Smooth muscle cell (in vitro differentiated cells): ENCODE data around the gene LMAN2L. TPM values are rescaled to one million over a fixed set of nuclear protein-coding genes. Genes with fewer than 3 reads are reported as not detected.

Experiments used
- DNase-seq: peaks from one replicate; lab custom pipeline; 2025; ENCODE audit not compliant: unreplicated experiment; lab: John Stamatoyannopoulos, UW
- H2AFZ ChIP-seq: fragments of 200-600 bp; sonication (generic); 2 replicates; pipeline ENCODE4 v1.6.0; 2016; ENCODE audit warnings: antibody characterized with exemption, low read depth, mild to moderate bottlenecking
- H3F3A ChIP-seq: fragments of 200-600 bp; sonication (generic); 2 replicates; pipeline ENCODE4 v1.6.0; 2017; ENCODE audit warnings: antibody characterized with exemption, low read depth
- H3K27ac ChIP-seq: fragments of 200-600 bp; sonication (generic); 2 replicates; pipeline ENCODE4 v1.5.1; 2016; ENCODE audit warnings: low read depth, mild to moderate bottlenecking
- H3K27me3 ChIP-seq: fragments of 200-600 bp; sonication (generic); 2 replicates; pipeline ENCODE4 v1.6.1; 2016; ENCODE audit warnings: low read depth, mild to moderate bottlenecking
- H3K36me3 ChIP-seq: fragments of 200-600 bp; sonication (generic); 2 replicates; pipeline ENCODE4 v1.5.1; 2016; ENCODE audit warnings: low read depth
- H3K4me1 ChIP-seq: fragments of 200-600 bp; sonication (generic); 2 replicates; pipeline ENCODE4 v1.5.1; 2016; ENCODE audit warnings: low read depth
- H3K4me2 ChIP-seq: fragments of 200-600 bp; sonication (generic); 2 replicates; pipeline ENCODE4 v1.6.0; 2016; ENCODE audit warnings: mild to moderate bottlenecking
- H3K4me3 ChIP-seq: fragments of 200-600 bp; sonication (generic); 2 replicates; pipeline ENCODE4 v1.5.1; 2016; ENCODE audit warnings: mild to moderate bottlenecking
- H3K79me2 ChIP-seq: fragments of 200-600 bp; sonication (generic); 2 replicates; pipeline ENCODE4 v1.6.0; 2016; ENCODE audit warnings: low read depth, mild to moderate bottlenecking
- H3K9ac ChIP-seq: fragments of 200-600 bp; sonication (generic); 2 replicates; pipeline ENCODE4 v1.6.0; 2016; ENCODE audit warnings: low read depth
- H3K9me3 ChIP-seq: fragments of 200-600 bp; sonication (generic); replicated peaks from 2 replicates; pipeline ENCODE4 v1.5.1; 2016; ENCODE audit warnings: low read depth
- H4K20me1 ChIP-seq: fragments of 200-600 bp; sonication (generic); 2 replicates; pipeline ENCODE4 v1.6.0; 2016; ENCODE audit warnings: low read depth
- CTCF ChIP-seq: fragments of 200-600 bp; sonication (generic); IDR thresholded peaks from 2 replicates; pipeline ENCODE4 v1.5.1; 2017; ENCODE audit warnings: borderline replicate concordance, mild to moderate bottlenecking, antibody characterized with exemption; ENCODE audit not compliant: insufficient read depth, poor library complexity, severe bottlenecking
- WGBS: methylation state at CpG from one replicate; pipeline ENCODE4 v1.1.7; 2016; ENCODE audit warnings: low lambda C conversion rate; 5-methylcytosine and 5-hydroxymethylcytosine counted together
- polyA plus RNA-seq: library from polyadenylated mRNA; unstranded; fragments of >200 nt; fragmentation: Nextera tagmentation; extraction: Ambion mirVana; gene quantifications from 2 replicates; pipeline ENCODE4 v1.2.1, GENCODE V29; 2016
- total RNA-seq: library from RNA; depleted of rRNA; stranded (reverse); fragments of >200 nt; gene quantifications from 2 replicates; pipeline ENCODE4 v1.2.3, GENCODE V29; 2014

The LMAN2L gene
- total and polyA plus RNA-seq, 2 experiments from 2014 or later = 26.2 to 32.9 TPM

GRCh38 chr2:96772903-96773671 is 33.2 kb upstream of the LMAN2L start:
- Histone ChIP-seq H4K20me1 (peaks cover 17% of the 10 kb centered on the region), H3K4me2 (no peak overlapping the region), H3K36me3 (no peaks in the 10 kb centered on the region), H3K79me2 (peaks cover 3% of the 10 kb centered on the region), H3K9me3 (no peaks in the 10 kb centered on the region), H3F3A (no peaks in the 10 kb centered on the region), H3K9ac (no peak overlapping the region), H3K27me3 (no peaks in the 10 kb centered on the region), H3K4me1 (no peaks in the 10 kb centered on the region), H2AFZ (no peak overlapping the region), H3K27ac (no peak overlapping the region), H3K4me3 (no peak overlapping the region)
- no peak for TF ChIP-seq CTCF
- 97% methylated on average over 12 of the region's 12 CpGs for WGBS
- no peak for DNase-seq

- 91% methylated on average over 20 of the region's 20 CpGs for WGBS
Observed at GRCh38 chr2:96771796-96772618, 32.1 kb upstream of the LMAN2L start.

GRCh38 chr2:96770442-96771202 is 30.8 kb upstream of the LMAN2L start:
- Histone ChIP-seq H3K9me3 (no peaks in the 10 kb centered on the region), H3K27me3 (no peaks in the 10 kb centered on the region), H3K4me3 (no peak overlapping the region), H3K79me2 (peaks cover 8% of the 10 kb centered on the region), H2AFZ (no peak overlapping the region), H4K20me1 (peaks cover 31% of the 10 kb centered on the region), H3F3A (no peaks in the 10 kb centered on the region), H3K36me3 (no peaks in the 10 kb centered on the region), H3K4me1 (no peaks in the 10 kb centered on the region), H3K9ac (no peak overlapping the region), H3K4me2 (no peak overlapping the region), H3K27ac (no peak overlapping the region)
- WGBS = 88% methylated on average over 25 of the region's 25 CpGs
- no peak for TF ChIP-seq CTCF
- DNase-seq = no peak

More at GRCh38 chr2:96771796-96772618, 32.1 kb upstream of the LMAN2L start:
- Histone ChIP-seq H4K20me1 (peaks cover 20% of the 10 kb centered on the region), H3K4me1 (no peaks in the 10 kb centered on the region), H3K4me3 (no peak overlapping the region), H3K27me3 (no peaks in the 10 kb centered on the region), H3K9me3 (no peaks in the 10 kb centered on the region), H3F3A (no peaks in the 10 kb centered on the region), H3K36me3 (no peaks in the 10 kb centered on the region), H3K4me2 (no peak overlapping the region), H3K79me2 (peaks cover 3% of the 10 kb centered on the region), H3K9ac (no peak overlapping the region), H3K27ac (no peak overlapping the region), H2AFZ (no peak overlapping the region)
- no peak for DNase-seq
- no peak for TF ChIP-seq CTCF
